Endothelial cell of umbilical vein (primary cell): ENCODE results near the gene LRRC8E.

Experiments
- CTCF ChIP-seq, 2 donors: IDR thresholded peaks; 1 replicate in 1 of 2; 2 replicates in 1 of 2; pipeline ENCODE4 v1.5.1; 2011; ENCODE audit warnings: low read length in 2 of 2, mild to moderate bottlenecking in 2 of 2, moderate library complexity in 2 of 2, control low read depth in 1 of 2, inconsistent platforms in 1 of 2, low read depth in 1 of 2; ENCODE audit not compliant: insufficient read depth in 1 of 2; ENCODE audit errors: extremely low read depth in 1 of 2
- EZH2 ChIP-seq: IDR thresholded peaks from 2 replicates; pipeline ENCODE4 v1.6.1; 2012; ENCODE audit warnings: borderline replicate concordance, low read depth, mild to moderate bottlenecking, moderate library complexity, low read length, inconsistent platforms; ENCODE audit not compliant: severe bottlenecking
- FOS ChIP-seq: IDR thresholded peaks from 2 replicates; pipeline ENCODE4 v1.6.1; 2011; ENCODE audit warnings: mild to moderate bottlenecking, low read length, moderate library complexity, borderline replicate concordance; ENCODE audit not compliant: insufficient read depth
- GATA2 ChIP-seq: IDR thresholded peaks from 2 replicates; pipeline ENCODE4 v1.7.0; 2011; ENCODE audit warnings: low read depth, mild to moderate bottlenecking, moderate library complexity, mixed read lengths, low read length; ENCODE audit not compliant: insufficient read length, insufficient read depth
- JUN ChIP-seq: IDR thresholded peaks from 2 replicates; pipeline ENCODE4 v1.6.1; 2011; ENCODE audit warnings: borderline replicate concordance, low read depth; ENCODE audit not compliant: insufficient read length, insufficient read depth
- MYC ChIP-seq: IDR thresholded peaks from one replicate; pipeline ENCODE4 v1.6.1; 2011; ENCODE audit warnings: mild to moderate bottlenecking, low read depth, low read length
- POLR2A ChIP-seq: IDR thresholded peaks from 2 replicates; pipeline ENCODE4 v1.6.1; 2012; ENCODE audit warnings: low read depth, mild to moderate bottlenecking, control low read depth, low read length
- POLR2AphosphoS5 ChIP-seq: IDR thresholded peaks from 2 replicates; pipeline ENCODE4 v1.6.1; 2012; ENCODE audit warnings: low read depth, mild to moderate bottlenecking, control low read depth, low read length, moderate library complexity; ENCODE audit not compliant: insufficient read depth
- TF ChIP-seq, protein P1 (sequence below): IDR thresholded peaks from 2 replicates; pipeline ENCODE4 v1.6.1; 2011; ENCODE audit not compliant: insufficient read depth, insufficient read length

DNA sequence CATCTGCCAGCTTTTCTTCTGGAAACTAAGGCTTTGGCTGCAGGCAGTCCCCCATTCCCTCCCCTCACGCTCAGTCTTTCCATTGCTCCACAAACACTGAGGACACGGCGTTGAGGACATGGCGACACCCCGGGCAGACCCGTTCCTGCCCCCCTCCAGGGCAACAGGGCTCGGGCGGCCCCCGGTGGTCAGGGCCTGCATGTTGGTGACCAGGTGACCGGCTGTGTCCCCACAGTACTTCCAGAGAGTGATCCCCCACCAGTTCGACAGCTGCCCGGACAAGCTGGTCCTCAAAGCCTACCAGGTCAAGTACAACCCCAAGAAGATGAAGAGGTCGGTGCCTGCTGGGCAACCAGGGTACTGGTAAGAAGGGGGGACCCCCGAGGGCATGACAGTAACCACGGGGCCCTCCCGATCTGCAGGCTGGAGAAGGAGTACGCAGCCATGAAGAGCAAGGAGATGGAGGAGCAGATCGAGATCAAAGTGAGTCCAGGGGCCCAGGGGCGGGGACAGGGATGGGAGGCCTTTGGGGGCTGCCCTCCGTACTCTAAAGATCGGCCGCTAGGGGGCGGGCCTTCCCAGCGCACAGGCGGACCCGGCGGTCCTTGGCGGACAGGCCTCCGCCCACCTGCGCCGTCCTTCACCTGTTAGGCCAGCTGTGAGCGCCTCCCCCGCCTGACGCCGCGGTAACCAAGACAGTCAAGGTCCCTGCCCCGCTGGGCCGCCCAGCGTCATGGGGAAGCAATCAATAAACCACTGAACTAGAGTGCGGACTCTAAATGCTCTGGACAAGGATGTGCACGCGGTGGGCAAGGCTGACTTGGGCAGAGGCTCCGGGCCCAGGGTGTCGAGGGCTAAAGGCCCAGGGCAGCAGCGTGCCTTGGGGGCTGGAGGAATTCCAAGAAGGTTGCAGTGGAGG lies 35.2 kb upstream of the LRRC8E start:
- TF ChIP-seq FOS (no peak), CTCF (IDR thresholded peaks at IDR 0.05; ENCODE audit: extremely low read depth in 1 of 2, insufficient read depth in 1 of 2, low read depth in 1 of 2, low read length in 2 of 2) (peak; percentile 63 to 92), POLR2AphosphoS5 (no peak), POLR2A (no peak), JUN (no peak), EZH2 (no peak), GATA2 (no peak), MYC (no peak)
- TF ChIP-seq, protein P1, sequence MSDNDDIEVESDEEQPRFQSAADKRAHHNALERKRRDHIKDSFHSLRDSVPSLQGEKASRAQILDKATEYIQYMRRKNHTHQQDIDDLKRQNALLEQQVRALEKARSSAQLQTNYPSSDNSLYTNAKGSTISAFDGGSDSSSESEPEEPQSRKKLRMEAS = no peak
